ENCODE data around the gene RNF38. TPM values are rescaled to one million over a fixed set of nuclear protein-coding genes. Genes with fewer than 3 reads are reported as not detected.
"Not testable (repeated sequence)": the region's sequence is repeated elsewhere in the genome, so short reads cannot be mapped to it uniquely, and the experiment has no call there.

Gene RNF38
- 23.7 and 25.7 TPM in 2 replicates for total RNA-seq
- polyA plus RNA-seq: 8.1 and 8.7 TPM in 2 replicates

DNA sequence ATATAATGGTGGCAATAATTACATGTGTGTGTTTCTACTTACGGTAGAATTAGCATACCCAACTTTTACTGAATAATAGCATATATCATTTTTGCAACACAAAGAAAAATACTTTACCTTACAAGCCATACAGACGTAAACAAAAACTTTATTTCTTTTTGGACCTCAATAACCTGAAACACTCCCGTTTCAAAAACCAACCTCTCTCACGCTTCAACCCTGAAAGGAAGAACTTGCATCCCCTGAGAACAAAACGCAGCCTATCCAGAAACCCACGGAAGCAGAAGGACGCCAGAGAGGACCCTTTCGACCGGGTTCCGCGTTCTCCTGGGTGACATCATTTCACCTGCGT lies at the start of gene RNF38:
Gene RNF38, minus strand, starts transcription at position 290 of the 352 bp plus-strand sequence. Its CDS starts 161 bp downstream, at position 129.
- under 1% methylated on average over 12 of the region's 12 CpGs for WGBS (ENCODE audit: low lambda C conversion rate, missing lambda C conversion rate)
- peaks cover 62% of the 10 kb centered on the region for H3K79me2 ChIP-seq
- H3K27ac ChIP-seq: peak within 1 kb of the TSS; percentile 95
- TF ChIP-seq EZH2phosphoT487 (IDR thresholded peaks at IDR 0.05; ENCODE audit: low read depth, severe bottlenecking, unreplicated experiment) (no peak), CTCF (IDR thresholded peaks at IDR 0.05; ENCODE audit: poor library complexity) (no peak), EZH2 (IDR thresholded peaks at IDR 0.05; ENCODE audit: borderline replicate concordance) (no peak)
- no peaks in the 10 kb centered on the region for H3K36me3 ChIP-seq (replicated peaks; ENCODE audit: insufficient read depth, low read depth)
- peaks cover 17% of the 10 kb centered on the region for H3K4me1 ChIP-seq (ENCODE audit: insufficient read depth)
- H3K9me2 ChIP-seq (replicated peaks; ENCODE audit: insufficient read depth): no peaks in the 10 kb centered on the region
- peaks cover 39% of the 10 kb centered on the region for H4K20me1 ChIP-seq (ENCODE audit: insufficient read depth, poor library complexity, severe bottlenecking)
- H3K9me3 ChIP-seq (ENCODE audit: low read depth): no peaks in the 10 kb centered on the region
- peak within 1 kb of the TSS; percentile 92 for H3K4me3 ChIP-seq
- peak within 1 kb of the TSS; percentile 93 for H3K4me2 ChIP-seq
- no peaks in the 10 kb centered on the region for H3K27me3 ChIP-seq
- peak within 1 kb of the TSS; percentile 88 for H2AFZ ChIP-seq
- DNase-seq (ENCODE audit: low spot score): no peak

- H3K4me1 ChIP-seq (ENCODE audit: insufficient read depth); H3K9me2 ChIP-seq (replicated peaks; ENCODE audit: insufficient read depth); H2AFZ ChIP-seq; H3K36me3 ChIP-seq (replicated peaks; ENCODE audit: insufficient read depth, low read depth); H3K27me3 ChIP-seq; H3K9me3 ChIP-seq (ENCODE audit: low read depth); H3K4me3 ChIP-seq; H3K27ac ChIP-seq; DNase-seq (ENCODE audit: low spot score); H3K4me2 ChIP-seq: not testable (repeated sequence)
- peaks cover 20% of the 10 kb centered on the region for H4K20me1 ChIP-seq (ENCODE audit: insufficient read depth, poor library complexity, severe bottlenecking)
- 88% methylated on average over 9 of the region's 9 CpGs for WGBS (ENCODE audit: low lambda C conversion rate, missing lambda C conversion rate)
- peaks cover 56% of the 10 kb centered on the region for H3K79me2 ChIP-seq
These were observed 48.5 kb upstream of the RNF38 start for GRCh38 chr9:36448555-36448954.

DNA sequence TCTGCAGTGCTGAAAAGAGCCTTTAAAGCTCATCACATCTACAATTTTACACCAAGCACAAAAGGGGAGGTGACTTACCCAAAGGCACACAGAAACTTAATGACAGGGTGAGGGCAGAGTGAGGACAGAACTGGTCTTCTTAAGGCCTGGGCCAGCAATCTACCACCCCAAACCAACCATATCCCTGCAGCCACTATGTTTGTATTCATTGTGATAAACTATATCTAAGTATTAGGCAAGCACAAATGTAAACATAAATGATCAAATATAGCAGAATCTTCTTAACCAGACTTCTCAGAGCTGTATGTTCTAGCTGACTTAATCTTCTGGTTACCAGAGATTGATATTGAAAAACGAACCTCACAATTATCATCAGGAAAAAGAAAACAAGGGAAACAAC lies 47.9 kb upstream of the RNF38 start:
- no peak for TF ChIP-seq EZH2phosphoT487 (IDR thresholded peaks at IDR 0.05; ENCODE audit: low read depth, severe bottlenecking, unreplicated experiment)
- TF ChIP-seq EZH2 (IDR thresholded peaks at IDR 0.05; ENCODE audit: borderline replicate concordance): no peak
- no peak for TF ChIP-seq CTCF (IDR thresholded peaks at IDR 0.05; ENCODE audit: poor library complexity)
- Histone ChIP-seq H3K27ac (no peak overlapping the region), H3K4me2 (no peak overlapping the region), H2AFZ (no peak overlapping the region), H3K4me3 (no peak overlapping the region), H3K4me1 (ENCODE audit: insufficient read depth) (no peaks in the 10 kb centered on the region), H3K79me2 (peaks cover 58% of the 10 kb centered on the region), H3K36me3 (replicated peaks; ENCODE audit: insufficient read depth, low read depth) (no peaks in the 10 kb centered on the region), H3K9me2 (replicated peaks; ENCODE audit: insufficient read depth) (no peaks in the 10 kb centered on the region), H3K27me3 (no peaks in the 10 kb centered on the region), H4K20me1 (ENCODE audit: insufficient read depth, poor library complexity, severe bottlenecking) (peaks cover 23% of the 10 kb centered on the region), H3K9me3 (ENCODE audit: low read depth) (no peaks in the 10 kb centered on the region)
- WGBS (ENCODE audit: low lambda C conversion rate, missing lambda C conversion rate): 68% methylated on average over 1 of the region's 1 CpG
- no peak for DNase-seq (ENCODE audit: low spot score)

GRCh38 chr9:36446678-36447077 lies 46.6 kb upstream of the RNF38 start:
- Histone ChIP-seq H4K20me1 (ENCODE audit: insufficient read depth, poor library complexity, severe bottlenecking) (peaks cover 20% of the 10 kb centered on the region), H3K79me2 (peaks cover 68% of the 10 kb centered on the region)
- not testable (repeated sequence) for H3K27ac ChIP-seq; H2AFZ ChIP-seq; H3K4me3 ChIP-seq; H3K9me2 ChIP-seq (replicated peaks; ENCODE audit: insufficient read depth); H3K36me3 ChIP-seq (replicated peaks; ENCODE audit: insufficient read depth, low read depth); H3K4me1 ChIP-seq (ENCODE audit: insufficient read depth); H3K4me2 ChIP-seq; H3K9me3 ChIP-seq (ENCODE audit: low read depth); DNase-seq (ENCODE audit: low spot score); H3K27me3 ChIP-seq
- 94% methylated on average over 10 of the region's 10 CpGs for WGBS (ENCODE audit: low lambda C conversion rate, missing lambda C conversion rate)

Data from hepatocyte (in vitro differentiated cells).